Purkinje cell (primary cell): ENCODE data around the gene SLC19A1. TPM values are rescaled to one million over a fixed set of nuclear protein-coding genes. Genes with fewer than 3 reads are reported as not detected.

Source experiments
- polyA plus RNA-seq: library from polyadenylated mRNA; unstranded; fragments of >200 nt; fragmentation: Nextera tagmentation; gene quantifications from 2 replicates; pipeline ENCODE4 v1.2.1, GENCODE V29; 2014

SLC19A1 gene
- 0.36 and 0.38 TPM in 2 replicates for polyA plus RNA-seq

GRCh38 chr21:45542242-45542666 lies at the start of gene SLC19A1:
Gene SLC19A1 (minus strand): TSS chr21:45542440. CDS start chr21:45537959, 4,481 bp downstream.

Other genes starting within 250 kb of the SLC19A1 start
- gene COL18A1, start 137.3 kb downstream of the SLC19A1 start, polyA plus RNA-seq = 0.07 TPM in 1 of 2 replicates, not detected in the other
- gene PCBP3, start 101.3 kb upstream of the SLC19A1 start, polyA plus RNA-seq = 0.54 TPM in 1 of 2 replicates, not detected in the other